A549 treated with Mapracorat at 1 μM for 4 hours (cell line): ENCODE data around the gene MACO1. TPM values are rescaled to one million over a fixed set of nuclear protein-coding genes. Genes with fewer than 3 reads are reported as not detected.

Experiments used
- total RNA-seq: library from RNA; stranded (reverse); fragments of 200-300 nt; extraction: Qiagen RNA extraction; gene quantifications from 5 replicates; pipeline ENCODE4 v1.2.3, GENCODE V29; 2022

The MACO1 gene
- 8.5 to 11.5 TPM (median 9.4 TPM) in 5 replicates for total RNA-seq

GRCh38 chr1:25430073-25430966 lies at the start of gene MACO1:
TSS of gene MACO1 (plus strand) at chr1:25430897. CDS start at chr1:25431099, 202 bp downstream.

GRCh38 chr1:25420715-25421114 lies 10.0 kb upstream of the MACO1 start, which contains the start of gene RHCE:
TSS of gene RHCE (minus strand) at chr1:25420825. CDS start at chr1:25420786, 39 bp downstream.

GRCh38 chr1:25543425-25544242 lies 112.9 kb downstream of the MACO1 start, which contains the start of gene LDLRAP1:
TSS of gene LDLRAP1 (plus strand) at chr1:25543606. CDS start at chr1:25543699, 93 bp downstream.

Other genes with a start within 250 kb of the MACO1 start
- gene SYF2, start 198.4 kb upstream of the MACO1 start, total RNA-seq = 33.4 to 47.7 TPM (median 34.3 TPM) in 5 replicates
- 13.8 to 24.9 TPM (median 22.1 TPM) in 5 replicates for gene RSRP1, start 183.4 kb upstream of the MACO1 start, total RNA-seq
- not detected in 5 replicates for gene RHD, start 158.4 kb upstream of the MACO1 start, total RNA-seq
- 67.3 to 79.5 TPM (median 69.0 TPM) in 5 replicates for gene TMEM50A, start 92.6 kb upstream of the MACO1 start, total RNA-seq
- gene RHCE, start 10.1 kb upstream of the MACO1 start, total RNA-seq = 0.07 to 0.59 TPM in 2 of 5 replicates, not detected in the others
- gene LDLRAP1, start 112.7 kb downstream of the MACO1 start, total RNA-seq = 7.0 to 11.0 TPM (median 9.2 TPM) in 5 replicates
- 0.28 to 0.50 TPM (median 0.30 TPM) in 5 replicates for gene MAN1C1, start 185.9 kb downstream of the MACO1 start, total RNA-seq